ENCODE results near the gene DNAH10. TPM values are rescaled to one million over a fixed set of nuclear protein-coding genes. Genes with fewer than 3 reads are reported as not detected.
A peak's percentile ranks its signal among the peaks of the same experiment; 100 is the strongest.

Gene DNAH10
- total RNA-seq, 1 donor from 2014 or later = 0.54 TPM

DNA sequence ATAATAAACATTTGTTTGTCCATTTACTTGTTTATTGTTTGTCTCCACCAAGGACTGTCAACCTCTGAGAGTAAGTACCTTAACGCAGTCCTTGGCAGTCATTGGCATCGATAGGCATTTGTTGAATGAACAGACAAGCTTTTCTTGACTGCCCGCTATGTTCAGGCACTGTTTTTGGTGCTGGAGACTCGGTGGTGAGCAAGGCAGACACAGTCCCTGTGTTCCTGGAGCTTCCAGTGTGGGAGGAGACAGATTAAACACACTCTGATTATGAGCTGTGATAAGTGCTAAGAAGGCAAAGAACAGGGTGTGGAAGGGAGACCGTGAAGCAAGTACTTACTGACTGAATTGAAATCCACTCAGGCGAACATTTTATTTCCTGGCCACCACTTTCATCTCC, 48.7 kb upstream of the DNAH10 start:
- Mint-ChIP-seq H3K4me3 (ENCODE audit: unreplicated experiment) (peak overlapping the region; percentile 90), H3K4me1 (ENCODE audit: low read depth, unreplicated experiment) (peaks cover 16% of the 10 kb centered on the region), H3K27me3 (ENCODE audit: low read depth, unreplicated experiment) (no peaks in the 10 kb centered on the region), H3K36me3 (ENCODE audit: low read depth, unreplicated experiment) (no peaks in the 10 kb centered on the region), H3K27ac (ENCODE audit: unreplicated experiment) (no peak overlapping the region), H3K9me3 (ENCODE audit: unreplicated experiment) (no peaks in the 10 kb centered on the region)
- no peak overlapping the region for H3K27ac ChIP-seq (ENCODE audit: low read depth, low read length)
- no peaks in the 10 kb centered on the region for H3K9me3 ChIP-seq (ENCODE audit: insufficient read depth, low read depth, low read length)
- peaks cover 13% of the 10 kb centered on the region for H4K20me1 ChIP-seq (ENCODE audit: insufficient read depth, low read length)
- peaks cover 11% of the 10 kb centered on the region for H3K4me1 ChIP-seq (ENCODE audit: insufficient read depth, low read length)
- peak overlapping the region; percentile 87 for H2AFZ ChIP-seq (ENCODE audit: low read depth, low read length)
- H3K9ac ChIP-seq (ENCODE audit: low read length) = peak overlapping the region; percentile 89
- H3K4me2 ChIP-seq (ENCODE audit: low read length) = peak overlapping the region; percentile 87
- H3K27me3 ChIP-seq (ENCODE audit: insufficient read depth, low read length) = no peaks in the 10 kb centered on the region
- TF ChIP-seq EZH2 (IDR thresholded peaks at IDR 0.05; ENCODE audit: insufficient read depth, low read length) = no peak
- TF ChIP-seq, protein P1, sequence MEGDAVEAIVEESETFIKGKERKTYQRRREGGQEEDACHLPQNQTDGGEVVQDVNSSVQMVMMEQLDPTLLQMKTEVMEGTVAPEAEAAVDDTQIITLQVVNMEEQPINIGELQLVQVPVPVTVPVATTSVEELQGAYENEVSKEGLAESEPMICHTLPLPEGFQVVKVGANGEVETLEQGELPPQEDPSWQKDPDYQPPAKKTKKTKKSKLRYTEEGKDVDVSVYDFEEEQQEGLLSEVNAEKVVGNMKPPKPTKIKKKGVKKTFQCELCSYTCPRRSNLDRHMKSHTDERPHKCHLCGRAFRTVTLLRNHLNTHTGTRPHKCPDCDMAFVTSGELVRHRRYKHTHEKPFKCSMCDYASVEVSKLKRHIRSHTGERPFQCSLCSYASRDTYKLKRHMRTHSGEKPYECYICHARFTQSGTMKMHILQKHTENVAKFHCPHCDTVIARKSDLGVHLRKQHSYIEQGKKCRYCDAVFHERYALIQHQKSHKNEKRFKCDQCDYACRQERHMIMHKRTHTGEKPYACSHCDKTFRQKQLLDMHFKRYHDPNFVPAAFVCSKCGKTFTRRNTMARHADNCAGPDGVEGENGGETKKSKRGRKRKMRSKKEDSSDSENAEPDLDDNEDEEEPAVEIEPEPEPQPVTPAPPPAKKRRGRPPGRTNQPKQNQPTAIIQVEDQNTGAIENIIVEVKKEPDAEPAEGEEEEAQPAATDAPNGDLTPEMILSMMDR (IDR thresholded peaks at IDR 0.05; ENCODE audit: insufficient read depth, low read depth, low read length) = no peak
- H3K79me2 ChIP-seq (ENCODE audit: insufficient read depth, low read length) = peaks cover 29% of the 10 kb centered on the region
- peak; percentile 12 for DNase-seq (ENCODE audit: low read depth)
- no peak for FAIRE-seq
- H3K36me3 ChIP-seq (ENCODE audit: insufficient read depth, low read length) = no peaks in the 10 kb centered on the region
- H3K4me3 ChIP-seq (ENCODE audit: insufficient read depth, low read depth, low read length) = peak overlapping the region; percentile 78

DNA sequence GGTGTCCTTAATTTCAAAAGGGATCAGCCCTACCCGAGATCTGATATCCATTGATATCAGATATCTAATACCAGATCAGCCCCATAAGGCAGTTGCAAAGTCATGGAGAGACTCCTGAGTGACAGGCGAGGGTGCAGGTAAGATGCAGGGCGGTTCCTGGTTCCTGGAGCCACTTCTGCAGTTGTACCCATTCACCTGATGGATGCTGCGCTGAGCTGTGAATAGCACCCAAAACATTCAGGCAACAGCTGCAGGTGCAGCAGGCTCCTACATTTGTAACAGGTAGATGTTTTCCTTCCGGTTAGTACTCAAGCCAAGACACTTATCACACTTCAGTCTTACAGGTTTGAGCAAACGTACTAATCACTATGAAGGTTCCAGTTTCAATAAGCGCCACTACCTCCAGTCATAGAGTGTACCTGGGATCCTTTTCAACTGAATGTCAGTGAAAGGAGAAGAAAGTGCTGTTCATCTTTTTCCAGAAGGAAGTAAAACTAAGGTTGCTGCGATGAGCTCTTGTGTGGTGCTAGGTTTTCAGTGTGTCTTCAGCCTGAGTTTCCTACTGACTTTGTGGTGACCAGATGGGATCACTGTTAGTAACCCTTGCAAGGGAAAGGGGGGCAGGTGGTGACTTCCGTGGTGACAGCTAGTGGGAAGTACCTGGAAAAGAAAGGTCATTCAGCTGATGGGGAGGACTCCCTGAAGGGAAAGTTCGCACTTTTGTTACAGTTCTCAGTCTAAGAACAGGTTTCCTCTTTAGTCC, 48.1 kb upstream of the DNAH10 start:
- H3K4me3 ChIP-seq (ENCODE audit: insufficient read depth, low read depth, low read length) = peak overlapping the region; percentile 78
- no peak overlapping the region for H3K27ac ChIP-seq (ENCODE audit: low read depth, low read length)
- H3K79me2 ChIP-seq (ENCODE audit: insufficient read depth, low read length) = peaks cover 29% of the 10 kb centered on the region
- no peak for TF ChIP-seq EZH2 (IDR thresholded peaks at IDR 0.05; ENCODE audit: insufficient read depth, low read length)
- TF ChIP-seq, protein P1 (IDR thresholded peaks at IDR 0.05; ENCODE audit: insufficient read depth, low read depth, low read length) = no peak
- DNase-seq (ENCODE audit: low read depth) = no peak
- peak overlapping the region; percentile 89 for H3K9ac ChIP-seq (ENCODE audit: low read length)
- no peak overlapping the region for H3K27ac Mint-ChIP-seq (ENCODE audit: unreplicated experiment)
- H3K36me3 ChIP-seq (ENCODE audit: insufficient read depth, low read length) = no peaks in the 10 kb centered on the region
- no peaks in the 10 kb centered on the region for H3K27me3 ChIP-seq (ENCODE audit: insufficient read depth, low read length)
- H3K9me3 ChIP-seq (ENCODE audit: insufficient read depth, low read depth, low read length) = no peaks in the 10 kb centered on the region
- FAIRE-seq = no peak
- no peaks in the 10 kb centered on the region for H3K36me3 Mint-ChIP-seq (ENCODE audit: low read depth, unreplicated experiment)
- H3K27me3 Mint-ChIP-seq (ENCODE audit: low read depth, unreplicated experiment) = no peaks in the 10 kb centered on the region
- peaks cover 11% of the 10 kb centered on the region for H3K4me1 ChIP-seq (ENCODE audit: insufficient read depth, low read length)
- peaks cover 13% of the 10 kb centered on the region for H4K20me1 ChIP-seq (ENCODE audit: insufficient read depth, low read length)
- peak overlapping the region; percentile 90 for H3K4me3 Mint-ChIP-seq (ENCODE audit: unreplicated experiment)
- no peaks in the 10 kb centered on the region for H3K9me3 Mint-ChIP-seq (ENCODE audit: unreplicated experiment)
- H3K4me2 ChIP-seq (ENCODE audit: low read length) = peak overlapping the region; percentile 87
- no peak overlapping the region for H2AFZ ChIP-seq (ENCODE audit: low read depth, low read length)
- peaks cover 16% of the 10 kb centered on the region for H3K4me1 Mint-ChIP-seq (ENCODE audit: low read depth, unreplicated experiment)

DNA sequence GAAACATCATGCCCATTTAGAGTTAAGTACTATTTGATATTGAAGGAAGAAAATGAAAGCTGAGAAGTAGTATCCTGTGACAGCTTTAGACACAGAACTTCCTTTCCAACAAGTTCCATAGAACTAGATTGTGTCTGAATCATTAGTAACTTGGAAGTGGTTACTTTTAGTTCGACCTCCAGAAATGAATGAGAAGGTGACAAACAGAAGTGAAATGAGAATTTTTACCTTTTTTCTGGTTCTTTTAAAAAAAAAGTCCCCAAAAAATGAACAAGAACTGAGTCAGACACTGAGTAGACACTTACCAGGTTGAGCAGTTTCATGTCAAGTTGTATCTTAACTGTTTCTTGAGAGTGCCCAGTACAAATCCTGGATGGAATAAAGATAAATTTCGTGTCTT, 46.9 kb upstream of the DNAH10 start:
- no peak overlapping the region for H3K4me3 Mint-ChIP-seq (ENCODE audit: unreplicated experiment)
- TF ChIP-seq, protein P1 (IDR thresholded peaks at IDR 0.05; ENCODE audit: insufficient read depth, low read depth, low read length) = no peak
- TF ChIP-seq EZH2 (IDR thresholded peaks at IDR 0.05; ENCODE audit: insufficient read depth, low read length) = no peak
- H3K27ac ChIP-seq (ENCODE audit: low read depth, low read length) = no peak overlapping the region
- H3K4me1 ChIP-seq (ENCODE audit: insufficient read depth, low read length) = peaks cover 11% of the 10 kb centered on the region
- H3K4me1 Mint-ChIP-seq (ENCODE audit: low read depth, unreplicated experiment) = peaks cover 16% of the 10 kb centered on the region
- no peaks in the 10 kb centered on the region for H3K27me3 Mint-ChIP-seq (ENCODE audit: low read depth, unreplicated experiment)
- no peaks in the 10 kb centered on the region for H3K9me3 Mint-ChIP-seq (ENCODE audit: unreplicated experiment)
- H2AFZ ChIP-seq (ENCODE audit: low read depth, low read length) = no peak overlapping the region
- no peaks in the 10 kb centered on the region for H3K9me3 ChIP-seq (ENCODE audit: insufficient read depth, low read depth, low read length)
- peaks cover 29% of the 10 kb centered on the region for H3K79me2 ChIP-seq (ENCODE audit: insufficient read depth, low read length)
- H3K36me3 Mint-ChIP-seq (ENCODE audit: low read depth, unreplicated experiment) = no peaks in the 10 kb centered on the region
- no peak overlapping the region for H3K27ac Mint-ChIP-seq (ENCODE audit: unreplicated experiment)
- H3K9ac ChIP-seq (ENCODE audit: low read length) = no peak overlapping the region
- H3K4me2 ChIP-seq (ENCODE audit: low read length) = no peak overlapping the region
- DNase-seq (ENCODE audit: low read depth) = no peak
- no peak for FAIRE-seq
- no peak overlapping the region for H3K4me3 ChIP-seq (ENCODE audit: insufficient read depth, low read depth, low read length)
- H4K20me1 ChIP-seq (ENCODE audit: insufficient read depth, low read length) = peaks cover 13% of the 10 kb centered on the region
- peaks cover 3% of the 10 kb centered on the region for H3K36me3 ChIP-seq (ENCODE audit: insufficient read depth, low read length)
- no peaks in the 10 kb centered on the region for H3K27me3 ChIP-seq (ENCODE audit: insufficient read depth, low read length)

Data from astrocyte (in vitro differentiated cells and primary cell).